Activated CD4-positive, alpha-beta T cell treated with anti-CD3 and anti-CD28 coated beads for 24 hours (primary cell): ENCODE results near the gene FGF22.

ENCODE experiments used
- DNase-seq, 2 donors: peaks; one replicate each; pipeline ENCODE4 v3.0.0-alpha.2; 2020; ENCODE audit warnings: low read depth in 2 of 2

Gene FGF22

DNA sequence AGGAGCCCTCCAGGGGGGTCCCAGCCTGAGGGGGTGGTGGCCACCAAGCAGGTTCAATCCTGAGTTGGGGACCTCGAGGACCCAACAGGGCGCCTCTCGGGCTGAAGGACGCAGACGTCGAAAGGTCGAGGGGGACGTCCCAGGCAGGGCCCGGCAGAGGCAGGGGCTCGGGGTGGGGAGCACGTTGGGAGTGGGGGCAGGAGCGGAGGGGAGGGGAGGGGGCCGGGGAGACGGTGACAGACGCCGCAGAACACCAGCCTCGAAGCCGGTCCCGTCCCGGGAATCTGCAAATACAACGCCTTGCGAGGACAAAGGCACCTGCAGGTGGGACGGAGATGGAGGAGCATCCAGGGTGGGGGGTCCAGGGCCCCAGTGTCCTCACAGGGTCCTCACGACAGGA lies 4.1 kb downstream of the FGF22 start:
- no peak for DNase-seq

DNA sequence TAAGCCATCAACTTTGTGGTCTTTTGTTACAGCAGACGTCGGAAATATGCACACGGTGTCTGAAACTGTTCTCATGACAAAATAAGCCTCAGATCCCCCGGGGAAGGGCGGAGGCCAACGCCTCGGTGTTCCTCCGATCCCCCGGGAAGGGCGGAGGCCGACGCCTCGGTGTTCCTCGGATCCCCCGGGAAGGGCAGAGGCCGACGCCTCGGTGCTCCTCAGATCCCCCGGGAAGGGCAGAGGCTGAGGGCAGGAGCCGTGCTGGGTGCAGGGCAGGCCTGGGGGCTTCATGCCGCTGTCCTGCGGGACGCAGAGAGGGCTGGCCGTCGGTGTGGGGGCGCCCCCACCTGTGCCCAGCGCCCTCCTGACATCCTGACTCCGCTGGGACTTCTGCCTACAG lies 4.7 kb downstream of the FGF22 start:
- DNase-seq: no peak

DNA sequence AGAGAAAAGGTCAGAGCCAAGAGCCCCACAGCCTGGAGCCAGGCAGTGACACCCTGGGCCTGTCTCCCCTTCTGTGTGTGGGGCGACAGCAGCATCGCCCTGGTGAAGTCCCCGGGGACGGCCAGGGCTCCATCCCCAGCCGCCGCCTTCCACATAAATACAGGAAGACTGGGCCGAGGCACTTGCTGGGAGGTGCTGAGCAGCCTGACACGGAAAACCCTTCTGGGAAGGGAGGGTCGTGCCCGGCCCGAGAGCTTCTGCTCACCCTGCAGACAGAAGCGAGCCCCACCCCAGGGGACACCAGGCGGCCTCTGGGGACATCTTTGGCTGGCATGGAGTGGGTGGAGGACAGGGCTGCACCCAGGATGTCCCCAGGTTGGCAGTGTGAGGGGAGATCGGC lies 5.1 kb downstream of the FGF22 start:
- DNase-seq: no peak

DNA sequence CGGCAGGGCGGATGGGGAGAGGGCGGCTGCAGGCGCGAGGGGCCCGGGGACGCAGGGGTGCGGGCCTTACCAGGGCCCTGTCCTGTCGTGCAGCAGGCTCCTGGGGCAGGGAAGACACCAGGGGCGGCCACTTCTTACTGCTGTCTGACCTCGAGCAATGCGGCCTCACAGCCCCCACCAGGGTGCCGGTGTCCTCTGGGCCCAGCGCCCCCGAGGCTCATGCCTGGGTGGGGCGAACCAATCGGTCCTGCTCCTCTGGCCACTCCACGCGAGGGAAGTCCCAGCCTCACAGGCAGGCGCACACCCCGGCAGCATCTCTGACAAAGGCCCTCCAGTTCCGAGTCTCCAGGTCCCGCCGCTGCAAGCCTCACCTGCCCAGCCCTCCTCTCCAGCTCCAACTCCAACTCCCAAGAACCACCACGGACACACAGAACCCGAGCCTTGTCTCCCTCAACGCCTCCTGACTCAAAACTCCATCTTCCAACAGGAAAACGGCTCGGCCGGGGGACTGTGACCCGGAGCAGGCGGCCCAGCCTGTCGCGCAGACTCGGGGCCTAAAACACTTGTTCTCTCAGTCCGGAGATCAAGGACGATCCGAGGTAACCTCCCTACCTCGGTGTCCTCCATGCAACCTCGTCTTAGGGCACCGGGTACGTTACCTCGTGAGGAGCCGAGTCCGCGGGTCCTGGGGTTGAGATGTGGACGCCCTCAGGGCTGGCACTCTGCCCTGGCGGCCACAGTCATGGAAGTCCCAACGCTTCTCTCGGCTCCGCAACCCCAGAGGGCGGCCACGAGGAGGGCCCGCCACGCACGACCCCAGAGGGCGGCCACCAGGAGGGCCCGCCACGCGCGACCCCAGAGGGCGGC lies 6.5 kb downstream of the FGF22 start:
- no peak for DNase-seq

DNA sequence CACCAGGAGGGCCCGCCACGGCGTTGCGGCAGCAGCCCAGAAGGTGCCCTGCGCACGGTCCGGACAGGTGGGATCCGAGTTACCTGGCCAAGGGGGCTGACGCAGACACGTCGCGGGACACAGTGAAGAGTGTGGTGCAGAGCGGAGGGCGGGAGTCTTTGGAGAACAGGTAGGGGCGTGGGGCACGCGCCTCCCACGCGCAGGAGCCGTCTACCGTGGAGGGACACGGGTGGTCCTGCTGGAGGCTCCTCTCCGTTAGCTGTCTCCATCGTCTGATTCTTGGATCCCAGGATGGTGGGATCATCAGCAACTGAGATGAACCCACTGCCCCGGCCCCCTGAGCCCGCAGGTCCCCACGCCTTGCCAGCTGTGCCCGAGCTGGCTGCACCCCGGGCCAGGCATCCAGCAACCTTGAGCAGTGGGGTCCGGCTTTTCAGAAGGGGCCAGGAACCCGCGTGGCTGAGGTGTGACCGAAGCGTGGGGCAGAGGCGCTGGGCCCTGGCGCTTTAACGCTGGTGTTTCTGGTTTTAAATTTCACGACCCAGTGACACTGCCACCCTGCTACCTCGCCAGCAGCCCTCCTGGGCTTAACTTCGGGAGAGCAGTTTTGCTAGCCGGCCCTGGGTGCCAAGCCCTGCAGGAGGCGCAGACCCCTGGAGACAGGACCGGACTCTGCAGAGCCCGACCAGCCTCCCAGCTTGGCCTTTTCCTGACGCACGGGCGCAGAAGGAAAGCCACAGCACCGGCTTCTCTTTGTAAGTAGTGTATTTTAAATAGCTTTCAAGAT lies 7.3 kb downstream of the FGF22 start:
- no peak for DNase-seq

DNA sequence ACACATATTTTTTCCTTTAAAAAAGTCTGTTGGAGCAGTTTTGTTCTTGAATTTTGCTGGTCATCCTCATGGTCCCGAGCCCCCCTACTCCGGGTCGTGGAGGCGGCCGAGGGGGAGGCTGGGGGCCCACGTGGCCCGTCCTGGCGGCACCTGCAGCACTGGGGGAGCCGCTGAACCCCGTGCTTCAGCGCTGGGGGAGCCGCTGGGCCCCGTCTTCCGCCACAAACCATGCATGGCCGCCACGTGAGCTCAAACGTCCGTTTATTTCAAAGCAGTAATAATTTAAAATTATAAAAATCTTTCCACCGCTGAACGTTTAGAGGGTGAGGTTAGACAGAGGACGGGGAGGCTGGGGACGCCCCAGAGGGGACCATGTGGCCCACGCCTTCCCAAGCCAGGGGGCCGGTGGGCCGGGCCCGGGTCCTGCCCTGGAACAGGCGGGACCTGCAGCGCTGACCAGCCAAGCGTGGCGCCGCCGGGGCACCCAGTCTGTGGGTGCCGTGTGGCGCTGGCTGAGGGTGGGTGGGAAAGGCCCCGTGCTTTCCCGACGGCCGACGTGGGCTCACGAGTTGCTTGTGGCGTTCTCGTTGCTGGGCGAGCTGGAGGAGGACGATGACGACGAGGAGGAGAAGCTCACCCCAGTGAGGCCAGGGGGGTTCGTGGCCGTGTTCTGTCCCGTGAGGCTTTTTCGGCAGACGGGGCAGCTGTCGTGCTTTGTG lies 8.0 kb downstream of the FGF22 start:
- DNase-seq: no peak

DNA sequence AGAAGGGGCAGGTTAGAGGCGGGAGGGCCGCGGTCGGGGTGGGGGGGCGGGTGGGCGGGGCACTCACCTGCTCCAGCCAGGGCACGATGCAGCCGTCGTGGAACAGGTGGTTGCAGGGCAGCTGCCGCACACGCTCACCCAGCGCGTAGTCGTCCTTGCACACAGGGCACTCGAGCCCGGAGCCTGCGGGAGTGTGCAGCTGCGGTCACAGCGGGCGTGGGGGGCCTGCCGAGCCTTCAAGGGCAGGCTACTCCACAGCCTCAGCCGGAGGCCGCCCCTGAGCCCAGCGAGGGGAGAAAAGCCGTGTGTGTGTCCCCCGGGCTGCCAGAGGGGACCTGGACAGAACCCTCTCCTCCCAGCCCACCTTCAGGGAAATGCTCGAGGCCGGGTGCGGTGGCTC lies 8.6 kb downstream of the FGF22 start:
- DNase-seq: no peak

DNA sequence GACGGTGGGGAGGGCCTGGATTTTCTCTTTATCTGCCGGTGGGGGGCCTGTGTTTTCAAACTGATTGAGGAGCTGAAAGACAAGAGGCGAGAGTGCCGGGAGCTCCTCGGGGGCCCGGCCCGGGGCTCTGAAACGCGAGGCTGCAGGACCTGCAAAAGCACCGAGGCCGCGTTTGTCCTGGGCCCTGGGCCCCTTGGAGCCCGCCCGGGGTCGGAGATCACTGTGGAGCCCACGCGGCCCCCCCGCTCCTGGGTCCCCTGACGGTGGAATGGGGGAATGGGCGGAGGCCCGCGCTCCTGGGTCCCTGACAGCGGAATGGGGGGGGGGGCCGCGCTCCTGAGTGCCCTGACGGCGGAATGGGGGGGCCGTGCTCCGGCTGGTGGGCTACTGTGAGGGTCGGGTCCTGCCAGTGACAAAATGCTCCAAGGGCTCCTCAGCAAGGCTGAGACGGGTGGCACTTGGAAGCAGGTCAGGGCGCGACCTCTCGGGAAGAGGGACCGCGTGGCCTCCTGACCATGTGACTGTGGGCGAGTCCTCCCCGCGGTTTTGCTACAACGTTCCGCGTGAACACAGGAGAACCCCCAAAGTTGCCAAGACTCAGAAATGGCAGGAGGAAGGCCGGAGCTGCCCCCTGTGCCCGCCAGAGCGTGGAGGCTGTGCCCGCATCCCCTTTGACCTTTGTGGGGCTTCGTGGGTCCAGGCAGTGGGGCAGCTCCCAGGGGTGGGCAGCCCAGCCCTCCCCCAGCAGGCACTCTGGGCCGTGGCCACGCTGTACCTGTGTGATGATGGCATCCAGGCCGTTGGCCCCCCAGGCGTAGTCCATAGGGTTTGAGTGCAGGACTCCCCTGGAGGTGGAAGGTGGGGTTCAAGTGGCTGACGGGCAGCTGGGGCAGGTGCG lies 9.5 kb downstream of the FGF22 start:
- DNase-seq: no peak

DNA sequence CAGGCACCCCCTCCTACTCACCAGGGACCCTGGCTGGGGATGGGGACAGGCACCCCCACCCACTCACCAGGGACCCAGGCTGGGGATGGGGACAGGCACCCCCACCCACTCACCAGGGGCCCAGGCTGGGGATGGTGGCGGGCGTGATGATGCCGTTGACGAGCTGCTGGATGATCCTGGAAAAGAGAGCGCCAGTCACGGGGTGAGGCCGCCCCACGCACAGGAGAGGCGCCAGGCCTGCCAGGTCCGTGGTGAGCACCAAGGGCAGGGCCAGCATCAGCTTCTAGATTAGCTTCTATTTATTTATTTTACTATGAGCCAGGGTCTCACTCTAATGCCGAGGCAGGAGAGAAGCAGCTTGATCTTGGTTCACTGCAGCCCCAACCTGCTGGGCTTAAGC lies 10.4 kb downstream of the FGF22 start:
- no peak for DNase-seq

DNA sequence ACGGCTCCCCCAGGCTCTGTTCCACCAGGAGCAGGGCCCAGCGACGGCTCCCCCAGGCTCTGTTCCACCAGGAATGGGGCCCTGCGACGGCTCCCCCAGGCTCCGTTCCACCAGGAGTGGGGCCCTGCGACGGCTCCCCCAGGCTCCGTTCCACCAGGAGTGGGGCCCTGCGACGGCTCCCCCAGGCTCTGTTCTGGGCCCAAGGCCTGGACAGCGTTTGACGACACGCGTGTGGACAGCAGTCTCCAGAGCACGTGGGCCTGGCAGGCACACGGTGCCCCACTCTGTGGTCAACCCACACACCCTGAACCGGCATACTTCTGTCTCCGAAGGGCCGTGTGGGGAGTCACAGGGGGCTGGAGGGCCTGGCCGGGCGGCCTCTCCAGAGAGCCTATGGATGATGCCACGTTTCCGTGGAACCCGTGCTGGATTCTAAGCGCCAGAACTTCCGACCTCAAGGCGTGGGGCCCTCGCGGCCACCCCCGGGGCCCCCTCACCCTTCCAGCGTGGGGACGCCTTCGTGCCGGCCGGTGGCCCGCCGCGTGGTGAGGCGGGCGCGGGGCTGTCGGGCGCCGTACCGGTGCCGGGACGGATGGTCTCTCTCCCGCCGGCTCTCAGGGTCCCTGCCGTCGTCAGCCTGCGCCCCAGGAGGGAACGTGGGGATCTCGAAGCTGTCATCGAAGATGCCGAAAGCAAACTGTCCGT lies 11.6 kb downstream of the FGF22 start:
- no peak for DNase-seq

DNA sequence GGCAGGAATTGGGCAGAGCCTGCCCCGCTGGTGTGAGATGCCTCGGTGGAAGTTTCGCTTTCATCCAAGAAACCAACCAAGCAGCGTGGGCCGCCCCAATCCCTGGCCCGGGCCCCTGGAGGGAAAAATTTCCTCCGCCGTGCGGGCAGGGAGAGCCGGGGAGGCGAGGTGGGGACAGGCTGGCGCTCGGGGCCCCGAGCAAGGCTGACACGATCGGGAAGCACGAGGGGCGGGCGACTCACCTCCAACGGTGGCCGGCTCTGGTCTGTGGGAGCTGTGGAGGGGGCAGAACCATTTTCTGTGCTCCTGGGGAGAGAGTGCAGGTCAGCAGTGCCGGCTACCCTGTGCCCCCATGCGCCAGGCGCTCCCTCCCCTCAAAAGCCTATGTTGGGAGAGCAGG lies 12.3 kb downstream of the FGF22 start:
- DNase-seq: no peak

DNA sequence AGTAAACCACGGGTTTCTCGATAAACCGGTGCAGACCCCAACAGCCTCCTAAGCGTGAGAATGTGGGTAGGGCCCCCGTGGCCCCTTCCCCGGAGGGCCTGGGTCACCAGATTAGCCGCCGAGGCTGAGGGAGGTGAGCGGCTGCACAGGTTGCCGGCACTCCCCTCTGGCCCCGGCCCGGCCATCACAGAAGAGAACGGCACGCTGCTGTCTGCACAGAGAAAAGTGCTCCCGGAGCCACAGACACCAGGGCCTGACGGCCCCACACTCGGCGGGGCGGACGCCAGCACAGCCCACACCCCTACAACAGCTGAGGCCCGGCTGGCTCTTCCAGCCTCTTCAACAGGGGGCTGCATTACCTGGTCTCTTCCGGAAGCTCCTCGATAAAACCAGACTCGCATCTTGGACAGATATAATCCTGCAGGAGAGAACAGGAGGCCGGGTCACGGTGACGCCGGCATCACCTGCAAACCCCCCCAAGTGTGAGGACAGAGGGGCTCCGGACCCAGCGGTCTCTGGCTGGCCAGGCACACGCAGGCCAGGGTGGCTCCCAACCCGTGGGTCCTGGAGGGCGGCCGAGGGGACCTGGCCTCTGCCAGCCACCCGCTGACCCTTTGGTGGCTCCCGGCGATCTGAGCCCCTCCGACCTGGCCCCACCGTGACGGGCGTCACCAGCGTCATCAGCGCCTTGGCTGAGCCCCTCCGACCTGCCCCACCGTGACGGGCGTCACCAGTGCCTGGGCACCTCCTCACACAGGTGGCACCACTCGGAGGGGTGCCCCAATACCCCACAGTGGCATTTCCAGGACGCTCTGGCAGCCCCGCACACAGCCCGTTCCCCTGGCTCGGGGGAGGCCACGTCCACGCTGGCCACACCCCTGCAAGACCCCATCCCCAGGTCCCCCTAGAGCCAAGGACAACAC lies 13.0 kb downstream of the FGF22 start:
- no peak for DNase-seq

DNA sequence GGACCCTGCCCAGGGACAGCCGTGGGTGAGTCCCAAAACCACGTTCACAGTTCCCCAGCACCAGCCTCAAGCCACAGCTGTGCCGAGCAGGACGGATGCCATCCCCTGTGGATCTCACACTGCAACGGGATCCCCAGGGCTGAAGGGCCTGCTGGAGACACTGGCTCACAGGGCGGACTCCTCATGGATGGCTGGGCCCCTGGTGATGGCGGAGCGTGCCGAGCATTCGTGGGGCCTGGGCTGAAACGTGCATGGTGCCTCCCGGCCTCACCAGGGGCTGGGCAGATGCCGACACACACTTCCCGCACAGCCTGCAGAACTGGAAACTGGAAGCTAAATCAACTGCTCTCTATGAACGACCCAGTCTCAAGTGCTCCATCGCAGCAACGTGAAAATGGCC lies 13.7 kb downstream of the FGF22 start:
- no peak for DNase-seq

DNA sequence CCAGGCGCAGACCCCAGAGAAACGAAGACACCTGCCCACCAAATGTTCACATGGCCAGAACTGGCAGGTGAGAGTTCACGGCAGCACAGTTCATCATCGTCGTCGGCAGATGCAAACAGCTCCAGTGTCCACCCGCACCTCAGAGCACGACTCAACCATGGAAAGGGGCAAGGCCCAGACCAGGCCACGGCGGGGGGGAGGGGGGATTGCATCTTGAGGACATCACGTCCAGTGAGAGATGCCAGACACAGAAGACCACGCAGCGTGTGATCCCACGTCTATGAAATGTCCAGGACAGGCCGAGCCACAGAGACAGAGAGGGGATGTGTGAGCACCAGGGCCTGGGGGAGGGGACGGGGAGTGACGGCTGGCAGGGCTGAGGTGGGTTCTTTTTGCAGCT lies 16.0 kb downstream of the FGF22 start:
- DNase-seq: no peak

DNA sequence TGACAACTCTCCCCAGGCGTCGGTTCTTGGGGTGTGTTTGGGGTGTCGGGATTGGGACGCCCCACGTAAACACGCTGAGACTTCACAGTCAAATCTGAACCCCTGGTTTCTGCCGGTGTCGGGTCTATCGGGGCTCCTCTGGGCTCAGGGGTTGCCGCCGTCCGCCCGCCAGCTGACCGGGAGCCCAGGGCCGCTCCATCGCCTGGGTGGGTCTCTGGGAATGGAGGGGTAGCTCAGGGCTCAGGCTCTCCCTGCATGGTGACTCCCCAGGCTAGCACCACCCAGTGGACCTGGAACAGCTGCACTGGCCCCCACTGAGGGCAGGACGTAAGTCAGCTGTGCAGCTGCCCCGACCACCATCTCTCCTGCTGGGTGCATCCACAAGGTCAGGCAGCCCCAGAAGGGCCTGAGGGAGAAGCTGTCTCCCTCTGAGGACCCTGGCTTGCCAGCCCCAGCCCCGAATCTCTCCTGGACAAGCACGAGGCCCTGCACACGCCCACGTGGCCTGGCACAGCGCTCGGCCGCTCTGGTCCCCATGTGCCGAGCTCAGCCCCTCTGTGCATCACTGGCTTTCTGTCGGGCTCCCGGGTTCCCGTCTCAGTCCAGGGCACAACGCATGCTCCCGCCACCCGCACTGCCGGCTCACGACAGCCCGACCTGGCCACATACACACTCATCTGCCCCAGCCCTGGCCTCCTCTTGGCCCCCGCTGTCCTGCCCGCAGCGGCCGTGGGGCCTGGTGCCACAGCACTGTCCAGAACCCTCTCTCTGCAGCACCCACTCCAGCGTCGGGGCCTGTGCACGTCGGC lies 17.3 kb downstream of the FGF22 start:
- DNase-seq: no peak

DNA sequence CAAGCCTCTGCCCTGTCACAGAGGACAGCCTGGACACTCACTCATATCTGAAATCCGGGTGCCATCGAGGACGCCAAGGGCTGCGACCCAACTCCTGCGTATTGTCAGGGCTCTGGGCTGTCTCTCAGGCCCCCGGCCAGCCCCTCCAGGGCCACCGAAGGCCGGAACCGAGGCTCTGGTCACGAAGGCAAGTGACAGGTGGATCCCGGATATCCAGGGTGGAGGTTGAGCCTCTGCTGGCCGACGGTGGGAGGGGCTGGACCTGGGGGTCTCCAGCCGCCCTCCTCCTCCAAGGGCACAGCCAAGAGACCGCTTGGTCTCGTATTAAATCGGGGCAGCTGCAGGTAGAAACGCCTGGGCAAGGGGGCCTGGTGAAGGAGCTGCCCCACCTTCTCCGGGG lies 17.9 kb downstream of the FGF22 start:
- DNase-seq: no peak

DNA sequence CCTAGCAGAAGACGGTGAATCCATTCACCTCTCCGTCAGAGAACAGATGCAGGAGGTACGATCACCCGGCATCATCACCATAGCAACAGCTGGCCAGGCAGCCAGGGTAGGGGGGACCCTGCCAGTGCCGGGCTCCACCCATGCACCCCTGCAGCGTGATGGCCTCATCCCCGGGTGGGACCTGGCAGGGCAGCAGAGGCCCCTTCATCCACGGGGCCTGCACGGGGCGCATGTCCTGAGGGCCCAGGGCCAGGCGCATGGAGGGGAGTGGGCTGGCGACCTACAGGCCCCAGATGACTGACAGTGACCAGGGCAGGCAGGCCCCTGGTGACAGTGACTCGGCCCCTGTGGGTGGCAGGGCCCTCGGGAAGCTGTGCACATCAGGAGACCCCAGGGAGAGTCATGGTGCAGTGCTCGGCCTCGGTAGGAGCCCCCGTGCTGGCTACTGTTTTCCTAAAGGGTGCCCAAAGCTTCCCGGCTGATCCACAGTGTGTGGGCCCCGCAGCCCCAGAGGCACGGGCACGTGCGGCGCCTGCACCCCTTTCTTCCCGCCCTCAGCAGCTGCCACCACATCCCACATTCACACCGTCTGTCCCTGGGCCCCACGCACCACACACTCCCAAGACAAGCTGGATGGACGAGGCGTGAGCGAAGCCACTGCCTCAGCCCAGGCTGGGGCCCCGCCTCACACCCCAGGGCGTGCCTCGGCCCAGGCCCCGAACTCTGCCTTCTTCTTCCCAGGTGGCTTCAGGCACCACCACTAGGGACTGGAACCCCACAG lies 18.6 kb downstream of the FGF22 start:
- no peak for DNase-seq
